NCI-H1105 (cell line): ENCODE data around the gene TRIM44.
"Not testable (repeated sequence)": the region's sequence is repeated elsewhere in the genome, so short reads cannot be mapped to it uniquely, and the experiment has no call there.

Experiments used
- DNase-seq: peaks from one replicate; lab custom pipeline; 2025; lab: John Stamatoyannopoulos, UW

TRIM44 gene

GRCh38 chr11:35815556-35816315 is 153.2 kb downstream of the TRIM44 start:
- no peak for DNase-seq

DNA sequence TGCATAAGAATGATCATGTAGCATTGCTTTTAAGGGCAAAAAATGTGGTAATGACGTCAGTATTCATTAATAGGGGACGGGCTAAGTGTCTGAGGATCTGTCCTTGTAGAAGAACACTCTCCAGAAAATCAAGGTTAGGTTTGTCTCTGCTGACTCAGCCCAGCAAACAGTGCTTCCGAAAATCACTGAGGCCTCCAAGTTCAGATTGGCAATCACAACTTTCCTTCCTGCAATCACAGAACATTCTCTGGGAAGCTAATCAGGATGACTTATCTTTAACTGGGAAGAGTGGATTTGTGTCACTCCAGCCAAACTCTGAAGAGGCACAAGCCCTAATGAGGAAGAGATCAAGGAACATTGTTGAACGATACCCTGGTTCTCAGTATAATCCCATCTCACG is 158.0 kb downstream of the TRIM44 start:
- DNase-seq, result no peak

GRCh38 chr11:35822815-35823495 is 160.4 kb downstream of the TRIM44 start:
- DNase-seq, result no peak

- DNase-seq, result no peak
Observed at GRCh38 chr11:35823742-35824298, 161.2 kb downstream of the TRIM44 start.

- no peak for DNase-seq
Observed at GRCh38 chr11:35825386-35825785, 162.8 kb downstream of the TRIM44 start.

DNA sequence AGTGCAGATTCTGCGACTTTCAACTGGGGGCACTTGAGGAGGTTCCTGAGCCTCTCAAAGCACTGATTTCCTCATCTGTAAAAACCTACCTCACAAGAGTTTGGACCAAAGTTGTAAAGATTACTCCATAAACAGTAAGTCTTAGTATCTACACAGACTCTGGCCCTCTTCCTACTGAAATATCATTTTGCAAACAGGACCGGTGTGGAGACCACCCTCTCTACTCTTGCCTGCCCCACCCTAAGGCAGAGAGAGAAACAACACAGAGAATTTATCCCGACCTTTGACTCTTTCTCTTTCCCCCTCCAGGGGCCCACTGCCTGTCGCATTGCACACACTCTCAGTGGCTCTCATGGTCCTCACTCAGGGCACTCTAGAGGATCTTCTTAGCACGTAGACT is 163.4 kb downstream of the TRIM44 start:
- no peak for DNase-seq

DNA sequence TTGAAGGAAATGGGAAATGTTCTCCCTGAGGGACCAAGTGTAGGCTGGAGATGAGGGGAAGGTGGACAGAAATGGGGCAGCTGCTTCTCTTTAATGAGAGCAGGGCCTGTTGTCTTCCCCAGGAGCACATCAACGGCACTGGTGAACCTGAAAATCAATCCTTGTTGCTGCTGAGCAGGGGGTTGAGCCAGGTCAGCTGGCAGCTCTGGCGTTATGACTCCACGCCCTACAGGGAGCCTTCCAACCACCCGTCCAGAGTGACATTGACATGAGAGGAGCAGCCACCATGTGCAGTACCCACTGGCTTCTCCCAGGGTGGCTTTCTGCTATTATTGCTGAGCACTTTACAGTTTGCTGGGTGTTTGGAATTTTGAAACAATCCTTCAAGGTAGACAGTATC is 164.4 kb downstream of the TRIM44 start:
- DNase-seq, result no peak

- no peak for DNase-seq
Observed at GRCh38 chr11:35836205-35836604, 173.6 kb downstream of the TRIM44 start.

GRCh38 chr11:35838071-35838470 is 175.5 kb downstream of the TRIM44 start:
- no peak for DNase-seq

DNA sequence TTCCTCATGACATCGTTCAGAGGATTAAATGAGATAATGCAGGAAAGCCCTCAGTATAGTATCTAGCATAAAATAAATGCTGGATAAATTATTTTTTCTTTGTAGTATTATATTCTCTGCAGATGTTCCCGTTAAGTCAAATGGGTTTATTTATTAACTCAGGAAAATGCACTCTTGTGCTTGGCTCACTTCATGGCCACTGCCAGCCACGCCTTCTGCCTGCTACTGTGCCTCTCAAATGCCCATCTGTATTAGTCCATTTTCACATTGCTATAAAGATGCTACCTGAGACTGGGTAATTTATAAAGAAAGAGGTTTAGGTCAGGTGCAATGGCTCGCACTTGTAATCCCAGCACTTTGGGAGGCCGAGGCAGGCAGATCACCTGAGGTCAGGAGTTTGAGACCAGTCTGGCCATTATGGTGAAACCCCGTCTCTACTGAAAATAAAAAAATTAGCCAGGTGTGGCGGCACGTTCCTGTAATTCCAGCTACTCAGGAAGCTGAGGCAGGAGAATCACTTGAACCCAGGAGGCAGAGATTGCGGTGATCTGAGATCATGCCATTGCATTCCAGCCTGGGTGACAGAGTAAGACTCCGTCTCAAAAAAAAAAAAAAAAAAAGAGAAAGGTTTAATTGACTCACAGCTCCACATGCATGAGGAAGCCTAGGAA is 176.3 kb downstream of the TRIM44 start:
- not testable (repeated sequence) for DNase-seq

DNA sequence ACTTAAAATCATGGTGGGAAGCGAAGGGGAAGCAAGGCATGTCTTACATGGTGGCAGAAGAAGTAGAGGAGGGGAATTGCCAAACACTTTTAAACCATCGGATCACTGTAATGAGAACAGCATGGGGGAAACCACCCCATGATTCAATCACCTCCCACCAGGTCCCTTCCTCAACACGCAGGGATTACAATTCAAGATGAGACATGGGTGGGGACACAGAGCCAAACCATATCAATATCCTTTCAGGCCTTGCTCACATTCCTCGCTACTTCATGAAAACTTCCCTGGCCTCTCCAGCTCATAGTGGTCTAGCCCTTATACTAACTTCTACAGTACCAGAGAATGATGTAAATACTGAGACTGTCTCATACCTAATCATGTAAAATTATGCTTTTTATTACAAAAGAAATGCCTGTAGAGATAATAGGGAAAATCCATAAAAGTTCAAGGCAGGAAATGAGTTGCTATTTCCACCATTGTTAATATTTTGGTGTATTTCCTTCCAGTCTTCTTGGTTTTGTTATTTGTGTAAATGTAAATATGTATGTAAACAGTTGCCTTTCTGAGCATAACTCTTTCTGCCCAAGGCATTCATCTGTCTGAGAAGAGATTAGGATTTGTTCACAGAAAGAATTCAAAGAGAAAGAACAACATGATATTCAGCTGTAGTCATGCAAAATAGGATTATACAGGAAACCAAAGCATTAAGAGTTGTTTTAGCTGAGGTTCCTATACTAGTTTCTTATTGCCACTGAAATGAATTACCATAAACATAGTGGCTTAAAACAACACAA is 177.0 kb downstream of the TRIM44 start:
- no peak for DNase-seq

DNA sequence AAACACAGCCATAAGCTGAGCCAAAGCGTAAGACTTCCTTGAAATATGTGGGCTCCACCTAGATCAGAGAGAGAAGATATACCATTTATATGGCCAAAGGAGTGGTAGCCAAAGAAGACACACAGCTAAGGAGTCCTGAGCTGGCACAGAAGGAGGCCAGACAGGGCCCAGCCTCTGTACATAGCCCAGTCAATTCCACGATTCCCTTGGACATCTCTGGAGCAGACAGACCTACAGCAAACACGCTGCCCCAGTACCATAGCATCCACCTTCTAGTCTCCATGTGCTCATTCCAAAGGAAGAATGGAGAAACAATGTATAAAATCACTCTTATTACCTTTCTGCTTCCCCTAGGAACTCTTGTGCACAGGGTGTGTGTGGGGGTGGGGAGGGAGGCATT is 179.2 kb downstream of the TRIM44 start:
- no peak for DNase-seq

- no peak for DNase-seq
Observed at GRCh38 chr11:35842958-35843357, 180.4 kb downstream of the TRIM44 start.

- no peak for DNase-seq
Observed at GRCh38 chr11:35844579-35844978, 182.0 kb downstream of the TRIM44 start.

GRCh38 chr11:35845860-35846259 is 183.3 kb downstream of the TRIM44 start:
- no peak for DNase-seq

DNA sequence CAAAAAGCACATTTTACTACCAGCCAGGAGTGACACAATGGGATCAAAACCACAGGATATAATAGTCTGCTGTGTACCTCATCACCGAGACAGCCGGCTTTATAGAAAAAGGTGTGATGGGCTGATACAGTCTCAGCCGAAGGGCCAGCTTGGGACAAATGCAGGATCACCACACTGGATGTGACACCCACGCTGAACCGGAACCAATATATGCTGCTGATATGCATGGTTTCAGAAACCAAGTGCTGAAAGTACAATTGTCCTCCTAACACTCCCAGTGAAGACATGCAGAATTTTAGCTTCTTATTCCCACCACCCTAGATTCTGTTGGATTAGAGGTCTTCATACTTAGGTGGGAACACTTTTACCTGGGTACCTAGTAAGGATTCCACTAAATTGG is 184.3 kb downstream of the TRIM44 start:
- DNase-seq, result no peak

DNA sequence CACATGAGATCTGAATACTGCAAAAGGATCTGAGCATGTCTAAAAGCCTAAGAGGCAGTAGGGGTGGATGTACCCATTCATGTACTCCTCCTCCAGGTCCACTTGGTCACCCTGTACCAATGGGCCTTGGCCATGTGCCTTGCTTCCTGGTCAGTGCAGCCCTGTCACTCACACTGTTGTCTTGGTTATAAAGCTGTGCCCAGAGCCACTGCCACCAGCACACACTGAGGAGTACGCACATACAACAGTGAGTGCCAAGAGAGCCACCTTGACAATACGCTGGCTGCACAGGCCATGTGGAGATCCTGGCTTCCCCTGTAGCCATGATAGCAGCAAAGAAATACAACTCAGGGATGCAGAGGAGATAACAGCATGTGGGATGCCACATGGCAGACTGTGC is 184.9 kb downstream of the TRIM44 start:
- DNase-seq, result no peak

GRCh38 chr11:35848616-35849015 is 186.0 kb downstream of the TRIM44 start:
- DNase-seq, result no peak

DNA sequence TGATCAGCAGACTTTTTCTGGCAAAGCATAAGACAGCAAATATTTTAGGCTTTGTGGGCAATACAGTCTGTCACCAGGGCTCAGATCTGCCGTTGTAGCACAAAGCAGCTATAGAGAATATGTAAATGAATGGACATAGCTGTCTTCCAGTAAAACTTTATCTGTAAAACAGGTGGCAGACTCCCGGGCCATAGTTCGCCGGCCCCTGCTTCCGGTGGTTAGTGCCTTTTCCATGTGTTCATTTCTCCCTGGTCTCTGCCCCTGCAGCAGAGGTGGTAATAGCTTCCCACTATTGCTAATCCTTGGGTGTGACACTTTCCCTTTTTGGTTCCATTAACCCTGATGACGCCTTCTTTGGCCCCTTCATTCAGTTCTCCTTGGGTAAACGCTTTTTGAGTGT is 187.6 kb downstream of the TRIM44 start:
- no peak for DNase-seq

- no peak for DNase-seq
Observed at GRCh38 chr11:35851342-35851741, 188.8 kb downstream of the TRIM44 start.

GRCh38 chr11:35852056-35852455 is 189.5 kb downstream of the TRIM44 start:
- no peak for DNase-seq

DNA sequence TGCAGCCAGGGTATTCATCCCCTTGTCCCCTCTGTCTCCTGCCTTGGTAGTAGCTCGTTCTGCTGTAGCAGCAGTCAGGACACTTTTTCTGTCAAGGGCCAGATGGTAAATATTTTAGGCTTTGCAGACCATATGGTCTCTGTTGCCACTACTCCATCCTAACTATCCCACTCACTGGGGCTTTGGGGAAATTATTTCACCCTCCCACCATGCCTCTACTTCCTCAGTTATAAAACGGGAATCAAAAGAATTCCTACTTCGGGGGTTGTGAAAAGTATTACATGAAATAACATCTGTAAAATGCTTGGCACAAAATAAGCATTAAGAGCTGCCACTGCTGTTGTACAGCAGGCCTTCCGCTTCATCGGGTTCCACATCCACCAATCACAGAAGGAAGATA is 191.4 kb downstream of the TRIM44 start:
- no peak for DNase-seq
